Activated naive CD4-positive, alpha-beta T cell treated with anti-CD3 and anti-CD28 coated beads, Interleukin-2, amount 50 U/mL, for 16 hours (primary cell): ENCODE measurements around the gene AACS.
A peak's percentile ranks its signal among the peaks of the same experiment; 100 is the strongest.

Experiments used
- DNase-seq: peaks from one replicate; pipeline ENCODE4 v3.0.0-alpha.2; 2020

The AACS gene

GRCh38 chr12:125159702-125160101 is 94.5 kb downstream of the AACS start:
- DNase-seq: no peak

GRCh38 chr12:125160281-125160955 is 95.2 kb downstream of the AACS start:
- DNase-seq: no peak

GRCh38 chr12:125161712-125162022 is 96.4 kb downstream of the AACS start:
- DNase-seq: no peak

- no peak for DNase-seq
Observed at GRCh38 chr12:125162489-125163028, 97.3 kb downstream of the AACS start.

- no peak for DNase-seq
Observed at GRCh38 chr12:125163148-125163547, 97.9 kb downstream of the AACS start.

- DNase-seq: no peak
Observed at GRCh38 chr12:125164541-125164940, 99.3 kb downstream of the AACS start.

GRCh38 chr12:125166041-125166440 is 100.8 kb downstream of the AACS start:
- no peak for DNase-seq

GRCh38 chr12:125167658-125168057 is 102.4 kb downstream of the AACS start:
- no peak for DNase-seq

GRCh38 chr12:125169451-125169850 is 104.2 kb downstream of the AACS start:
- DNase-seq: no peak

GRCh38 chr12:125169870-125170269 is 104.6 kb downstream of the AACS start:
- DNase-seq: no peak

- no peak for DNase-seq
Observed at GRCh38 chr12:125171267-125171666, 106.0 kb downstream of the AACS start.

- DNase-seq: no peak
Observed at GRCh38 chr12:125172231-125172850, 107.1 kb downstream of the AACS start.

GRCh38 chr12:125175576-125175975 is 110.3 kb downstream of the AACS start:
- no peak for DNase-seq

GRCh38 chr12:125178222-125178621 is 113.0 kb downstream of the AACS start:
- DNase-seq: no peak

GRCh38 chr12:125180144-125180543 is 114.9 kb downstream of the AACS start:
- no peak for DNase-seq

GRCh38 chr12:125181107-125181506 is 115.9 kb downstream of the AACS start:
- no peak for DNase-seq

- peak; percentile 77 for DNase-seq
Observed at GRCh38 chr12:125183187-125184067, 118.2 kb downstream of the AACS start.

- DNase-seq: no peak
Observed at GRCh38 chr12:125184213-125184967, 119.2 kb downstream of the AACS start.

GRCh38 chr12:125185311-125185739 is 120.1 kb downstream of the AACS start:
- DNase-seq: no peak

GRCh38 chr12:125185740-125186470 is 120.7 kb downstream of the AACS start, which contains the start of gene TMEM132B:
Gene TMEM132B, plus strand, starts transcription at chr12:125186386.
- DNase-seq: peak; percentile 24

- DNase-seq: no peak
Observed at GRCh38 chr12:125186471-125187147, 121.4 kb downstream of the AACS start.
